ENCODE data around the gene PHLPP2.

PHLPP2 gene

GRCh38 chr16:71724320-71724751 is at the start of gene PHLPP2:
Gene PHLPP2 (minus strand): TSS chr16:71724701. CDS start chr16:71714795, 9,906 bp downstream.
- no peak for DNase-seq (ENCODE audit: low read depth, low spot score)

- DNase-seq (ENCODE audit: low read depth, low spot score) = no peak
Measured at GRCh38 chr16:71771571-71771970, 47.1 kb upstream of the PHLPP2 start.

DNA sequence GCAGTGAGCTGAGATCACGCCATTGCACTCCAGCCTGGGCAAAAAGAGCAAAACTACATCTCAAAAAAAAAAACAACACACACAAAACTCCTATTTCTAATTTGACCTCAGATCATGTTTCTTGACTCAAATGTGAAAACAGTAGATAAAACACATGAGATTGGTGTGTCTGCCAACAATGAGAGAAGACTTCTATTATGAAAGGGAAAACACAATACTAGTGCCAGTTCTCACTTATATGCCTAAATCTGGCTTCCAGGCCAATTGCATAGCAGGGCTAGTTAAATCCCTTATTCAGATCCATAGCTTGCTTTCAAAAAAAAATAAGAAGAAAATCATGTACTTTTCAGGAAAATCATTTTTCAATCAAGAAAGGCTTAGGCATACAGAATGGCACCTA is 44.7 kb upstream of the PHLPP2 start:
- no peak for DNase-seq (ENCODE audit: low read depth, low spot score)

DNA sequence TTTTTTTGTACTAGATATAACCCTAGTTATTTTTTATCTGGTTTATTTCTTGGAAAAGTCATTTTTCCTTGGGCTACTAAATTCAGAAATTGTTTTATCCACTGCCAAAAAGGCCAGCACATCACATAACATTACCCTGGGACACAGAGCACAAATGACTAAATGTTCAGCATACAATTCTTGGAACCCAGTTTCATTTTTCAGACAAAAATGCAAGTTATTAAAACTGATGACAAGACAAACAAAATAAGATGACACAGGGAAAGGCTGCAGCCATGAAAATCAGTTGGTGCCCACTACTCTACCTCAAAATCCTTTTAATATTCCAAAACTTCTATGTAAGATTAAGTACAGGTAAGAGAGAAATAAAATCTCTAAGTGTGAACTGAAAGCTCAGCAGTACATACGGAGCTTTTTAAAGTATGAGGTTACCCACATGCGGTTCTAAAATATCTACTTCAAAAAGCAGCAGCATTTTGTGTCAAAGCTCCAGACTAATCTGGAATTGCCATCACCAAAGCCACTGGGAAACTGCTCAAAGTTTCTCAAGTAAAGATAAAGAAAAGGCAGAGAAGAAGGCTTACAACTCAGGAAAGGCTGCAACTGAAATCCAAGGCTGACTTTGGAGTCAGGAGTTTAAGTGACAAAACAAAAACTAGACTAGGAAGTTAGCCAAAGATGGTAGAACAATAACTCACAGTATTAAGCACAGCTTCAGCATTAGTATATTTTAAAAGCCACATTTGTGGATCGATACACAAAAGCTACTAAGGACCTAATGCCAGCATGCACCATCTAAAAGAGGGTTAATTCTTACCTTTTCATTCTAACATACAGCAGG is 42.8 kb upstream of the PHLPP2 start:
- DNase-seq (ENCODE audit: low read depth, low spot score) = no peak

DNA sequence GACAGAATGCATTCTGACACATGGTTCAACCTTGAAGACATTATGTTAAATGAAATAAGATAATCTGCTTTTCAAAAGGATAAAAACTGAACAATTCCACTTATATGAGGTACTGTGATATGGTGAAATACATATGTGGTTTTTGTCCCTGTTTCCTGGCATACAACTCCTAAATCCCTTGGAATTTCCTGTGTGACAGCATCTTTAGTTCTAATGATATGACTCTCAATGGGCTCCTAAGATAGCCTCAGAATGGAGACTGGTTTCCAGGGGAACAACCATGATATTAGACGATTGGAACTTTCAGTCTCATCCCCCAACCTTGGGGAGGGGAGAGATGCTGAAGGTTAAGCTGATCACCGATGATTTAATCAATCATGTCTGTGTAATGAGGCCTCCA is 37.7 kb upstream of the PHLPP2 start:
- DNase-seq (ENCODE audit: low read depth, low spot score) = no peak

GRCh38 chr16:71761097-71761496 is 36.6 kb upstream of the PHLPP2 start:
- DNase-seq (ENCODE audit: low read depth, low spot score) = no peak

DNA sequence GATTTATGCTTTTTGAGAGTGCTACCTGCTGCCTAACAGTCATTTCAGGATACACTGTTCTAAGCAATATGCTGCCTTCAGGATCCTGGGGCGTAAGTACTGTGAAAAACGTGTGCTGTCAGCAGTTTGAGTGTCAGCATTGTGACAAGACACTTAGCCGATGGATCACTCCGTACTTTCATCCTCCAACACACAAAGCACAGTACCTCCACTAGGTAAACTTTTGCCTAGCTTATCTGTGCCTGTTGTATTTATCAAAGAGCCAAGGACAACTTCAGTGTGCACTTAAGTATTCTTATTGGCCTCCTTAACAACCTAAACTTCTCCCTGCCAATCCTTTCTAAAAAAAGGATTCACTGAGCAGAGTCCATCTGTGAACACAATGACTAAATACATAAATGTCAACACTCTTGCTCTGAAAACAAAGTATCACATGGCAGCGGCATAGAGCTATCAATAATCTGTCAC is 33.8 kb upstream of the PHLPP2 start:
- no peak for DNase-seq (ENCODE audit: low read depth, low spot score)

DNA sequence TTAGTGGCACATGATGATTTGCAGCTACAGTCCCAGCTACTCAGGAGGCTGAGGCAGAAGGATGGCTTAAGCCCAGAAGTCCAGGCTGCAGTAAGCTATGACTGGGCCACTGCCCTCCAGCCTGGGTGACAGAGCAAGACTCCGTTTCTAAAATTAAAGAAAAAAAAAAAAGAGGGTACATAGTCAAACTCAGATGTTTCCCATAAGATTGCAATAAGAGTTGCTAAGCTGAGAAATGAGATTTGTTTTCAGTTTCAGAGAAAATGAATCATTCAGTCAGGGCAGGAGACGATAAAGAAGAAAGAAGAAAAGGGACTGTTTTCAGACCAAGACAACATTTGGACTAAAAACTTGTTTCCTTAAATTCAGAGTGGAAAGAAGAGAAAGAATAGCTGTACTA is 30.2 kb upstream of the PHLPP2 start:
- no peak for DNase-seq (ENCODE audit: low read depth, low spot score)

GRCh38 chr16:71754108-71754507 is 29.6 kb upstream of the PHLPP2 start:
- DNase-seq (ENCODE audit: low read depth, low spot score) = no peak

DNA sequence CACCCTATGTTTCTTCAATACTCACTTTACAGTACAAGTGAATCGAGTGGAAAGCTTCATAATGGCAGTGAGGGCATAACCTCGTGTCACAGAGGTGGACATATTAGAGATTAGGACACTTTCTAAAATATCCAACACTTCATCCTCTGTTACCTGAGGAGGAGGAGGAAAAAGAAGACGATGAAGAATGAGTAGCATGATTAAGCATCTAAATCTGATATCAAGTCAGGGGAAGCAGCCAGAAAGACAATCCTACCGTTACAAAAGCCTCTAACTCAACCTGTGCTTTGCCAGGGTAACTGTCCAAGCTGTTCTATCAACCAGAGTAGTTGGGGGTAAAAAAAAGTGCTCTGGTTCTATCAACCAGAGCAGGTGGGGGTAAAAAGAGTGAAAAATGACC is 23.7 kb upstream of the PHLPP2 start:
- no peak for DNase-seq (ENCODE audit: low read depth, low spot score)

GRCh38 chr16:71746442-71747046 is 22.0 kb upstream of the PHLPP2 start:
- DNase-seq (ENCODE audit: low read depth, low spot score) = no peak

DNA sequence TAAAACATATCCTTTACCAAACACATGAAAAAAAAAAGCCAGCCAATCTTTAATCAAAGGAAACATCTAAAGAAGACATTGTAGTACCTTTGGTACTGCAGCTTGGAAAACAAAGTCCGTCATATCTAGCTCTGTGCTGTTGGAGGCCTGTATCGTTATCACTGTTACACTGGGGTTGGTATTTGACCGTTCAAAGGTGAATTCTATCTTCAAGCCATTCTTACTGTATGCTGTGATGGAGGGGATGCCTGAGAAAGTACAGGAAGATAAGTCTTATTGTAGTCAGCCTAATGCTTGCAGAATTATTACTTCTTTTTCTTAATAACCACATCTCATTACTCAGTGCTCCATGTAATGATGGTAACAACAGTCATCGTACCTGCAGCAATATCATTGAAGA is 14.4 kb upstream of the PHLPP2 start:
- DNase-seq (ENCODE audit: low read depth, low spot score) = no peak

DNA sequence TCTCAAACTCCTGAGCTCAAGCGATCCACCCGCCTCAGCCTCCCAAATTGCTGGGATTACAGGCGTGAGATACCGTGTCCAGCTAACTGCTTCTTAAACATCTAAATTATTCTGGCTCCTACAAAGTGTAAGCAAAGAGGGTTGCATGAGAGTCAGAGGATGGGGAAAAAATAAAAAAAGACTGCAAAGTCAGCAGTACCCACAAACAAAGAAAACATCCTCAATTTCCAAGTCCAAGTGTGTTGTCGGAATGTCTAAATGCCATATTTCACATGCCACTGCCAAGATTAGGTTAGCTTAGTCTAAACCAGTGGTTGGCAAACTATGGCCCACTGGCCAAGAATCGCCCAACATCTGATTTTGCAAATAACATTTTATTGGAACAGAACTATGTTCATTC is 13.0 kb upstream of the PHLPP2 start:
- DNase-seq (ENCODE audit: low read depth, low spot score) = no peak

- DNase-seq (ENCODE audit: low read depth, low spot score) = no peak
Measured at GRCh38 chr16:71734511-71734910, 10.0 kb upstream of the PHLPP2 start.

- DNase-seq (ENCODE audit: low read depth, low spot score) = no peak
Measured at GRCh38 chr16:71732587-71732986, 8.1 kb upstream of the PHLPP2 start.

- DNase-seq (ENCODE audit: low read depth, low spot score) = no peak
Measured at GRCh38 chr16:71727551-71728324, 3.2 kb upstream of the PHLPP2 start.

DNA sequence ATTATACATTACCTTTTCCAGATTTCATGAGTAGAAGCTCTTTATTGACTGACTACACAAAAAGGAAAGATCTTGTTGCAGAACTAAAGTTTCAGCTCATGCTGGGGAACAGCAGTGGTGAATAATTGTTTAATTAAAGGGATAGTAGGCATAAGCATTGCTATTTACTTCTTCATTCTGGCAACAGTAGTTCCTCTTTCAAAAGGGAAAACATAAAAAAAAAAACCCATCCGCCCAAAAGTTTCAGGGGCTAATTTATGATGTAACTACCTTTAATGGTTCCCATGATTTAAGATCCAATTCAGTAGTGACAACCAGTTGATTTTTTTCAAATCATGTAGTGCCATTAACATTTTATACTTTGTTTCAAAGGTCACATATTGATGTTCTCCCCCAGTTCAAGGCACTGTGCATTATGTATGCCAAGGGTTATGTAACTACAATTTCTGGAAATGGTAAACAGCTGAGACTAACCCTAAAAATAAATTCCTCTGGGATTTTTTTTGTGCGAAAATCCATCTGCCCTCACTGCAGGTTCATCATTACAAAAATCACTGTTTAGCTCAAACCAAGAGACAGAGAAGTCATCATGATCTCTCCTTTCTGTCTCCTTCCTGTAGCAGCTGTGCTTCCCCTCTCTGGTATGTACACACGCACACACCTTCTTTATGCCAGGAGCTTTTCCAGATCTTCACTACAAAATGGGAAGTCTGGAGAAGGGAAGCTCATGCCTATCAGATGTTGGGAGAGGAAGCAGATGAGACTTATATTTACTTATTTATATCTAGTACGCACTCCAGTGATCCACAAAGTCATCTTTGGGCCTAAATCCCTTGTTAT is 2.2 kb upstream of the PHLPP2 start:
- no peak for DNase-seq (ENCODE audit: low read depth, low spot score)

DNA sequence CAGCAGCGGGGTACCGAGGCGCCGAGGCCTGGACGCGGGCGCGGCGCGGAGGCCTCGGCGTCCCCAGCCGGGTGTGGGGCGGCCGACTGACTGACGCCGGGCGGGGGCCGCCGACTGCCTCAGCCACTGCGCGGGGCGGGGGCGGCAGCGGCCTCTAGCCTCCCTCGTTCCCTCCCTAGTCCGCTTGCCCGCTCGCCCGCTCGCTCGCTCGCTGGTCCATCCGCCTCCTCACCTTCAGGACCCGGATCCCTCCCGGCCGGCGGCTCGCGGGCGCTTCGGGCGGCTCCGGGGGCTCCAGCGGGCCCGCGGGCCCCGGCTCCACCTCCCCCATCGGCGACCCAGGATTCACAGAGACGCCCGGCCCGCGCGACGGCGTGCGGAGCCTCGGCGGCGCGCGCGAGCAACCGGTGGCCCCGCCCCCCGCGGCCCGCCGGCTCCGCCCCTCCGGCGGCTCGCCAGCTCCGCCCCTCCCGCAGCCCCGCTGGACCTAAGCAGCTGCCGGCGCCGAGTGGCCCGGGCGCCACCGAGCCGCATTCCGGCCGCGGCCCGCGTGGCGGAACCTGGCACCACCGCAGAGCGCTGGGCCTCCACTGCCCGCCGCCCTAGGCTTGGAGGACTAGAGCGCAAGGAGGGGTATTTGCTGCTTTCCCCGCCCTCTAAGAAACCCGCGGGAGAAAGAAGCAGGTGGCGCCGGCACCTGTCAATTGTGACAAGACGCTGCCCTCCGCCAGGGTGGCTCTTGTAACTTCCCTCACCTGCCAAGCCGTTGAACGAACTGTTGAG is 773 bp downstream of the PHLPP2 start:
- DNase-seq (ENCODE audit: low read depth, low spot score) = no peak

DNA sequence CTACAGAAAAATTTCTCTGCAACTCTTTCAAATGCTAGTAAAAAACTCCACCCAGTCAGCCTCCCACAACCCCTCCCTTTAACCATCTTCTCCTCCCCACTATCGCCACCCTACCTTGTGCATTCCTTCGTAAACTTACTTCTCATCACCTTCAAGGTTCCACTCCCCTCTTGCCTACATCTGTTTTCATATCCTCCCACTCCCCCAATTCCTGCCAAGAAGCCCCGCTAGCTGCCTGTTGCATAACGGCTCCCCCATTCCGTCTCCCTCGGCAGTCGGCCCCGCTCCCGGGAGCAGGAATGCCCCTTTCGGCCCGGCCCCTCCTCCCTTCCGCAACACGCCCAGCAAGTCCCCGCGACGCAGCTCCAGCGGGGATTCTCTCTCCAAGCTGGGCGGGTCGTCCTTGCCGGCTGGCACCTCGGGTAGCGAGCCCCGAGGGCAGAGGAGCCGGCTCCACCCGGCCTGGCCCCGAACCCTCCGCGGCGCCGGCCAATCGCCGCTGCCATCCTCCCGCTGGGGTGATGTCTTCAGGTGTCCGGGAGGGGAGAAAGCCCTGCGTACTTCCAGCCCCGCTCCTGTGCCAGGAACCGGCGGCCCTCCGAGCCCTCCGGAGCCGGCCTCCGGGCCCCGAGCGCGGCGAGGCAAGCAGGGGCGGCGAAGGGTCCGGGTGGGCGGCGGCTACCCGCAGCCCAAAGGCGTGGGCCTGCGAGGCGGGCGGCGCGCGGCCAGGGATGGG is 1.5 kb downstream of the PHLPP2 start:
- DNase-seq (ENCODE audit: low read depth, low spot score) = no peak

Data from iPS DF 19.7 (cell line).